SK-N-SH treated with all-trans-retinoic acid at 6 μM for 48 hours (cell line): ENCODE data around the gene PLEKHG3.

Experiments
- ARNTL ChIP-seq: fragments of 450-650 bp; formaldehyde crosslinking; IDR thresholded peaks from 2 replicates; pipeline ENCODE4 v1.5.0; 2020; ENCODE audit warnings: low read depth, mild to moderate bottlenecking, moderate library complexity, borderline replicate concordance
- CSRNP3 ChIP-seq: fragments of 250-450 bp; sonication (Bioruptor Pico); IDR thresholded peaks from 2 replicates; pipeline ENCODE4 v1.5.1; 2021; ENCODE audit warnings: mild to moderate bottlenecking, moderate library complexity
- GLIS3 ChIP-seq: fragments of 250-450 bp; sonication (Bioruptor Pico); IDR thresholded peaks from 2 replicates; pipeline ENCODE4 v1.5.0; 2020; ENCODE audit warnings: mild to moderate bottlenecking, moderate library complexity
- ZC3H10 ChIP-seq: fragments of 250-450 bp; sonication (Bioruptor Pico); IDR thresholded peaks from 2 replicates; pipeline ENCODE4 v1.5.1; 2021; ENCODE audit warnings: mild to moderate bottlenecking, moderate library complexity
- ZNF70 ChIP-seq: fragments of 450-650 bp; formaldehyde crosslinking; IDR thresholded peaks from 2 replicates; pipeline ENCODE4 v1.5.0; 2020; ENCODE audit warnings: mild to moderate bottlenecking, moderate library complexity
- TF ChIP-seq, protein P1 (sequence below): fragments of 250-450 bp; sonication (Bioruptor Pico); IDR thresholded peaks from 2 replicates; pipeline ENCODE4 v1.5.1; 2020; ENCODE audit warnings: low read depth, mild to moderate bottlenecking, moderate library complexity
- TF ChIP-seq, protein P2 (sequence below): fragments of 250-450 bp; sonication (Bioruptor Pico); IDR thresholded peaks from 2 replicates; pipeline ENCODE4 v1.8.0; 2020; ENCODE audit warnings: mild to moderate bottlenecking, moderate library complexity, borderline replicate concordance

DNA sequence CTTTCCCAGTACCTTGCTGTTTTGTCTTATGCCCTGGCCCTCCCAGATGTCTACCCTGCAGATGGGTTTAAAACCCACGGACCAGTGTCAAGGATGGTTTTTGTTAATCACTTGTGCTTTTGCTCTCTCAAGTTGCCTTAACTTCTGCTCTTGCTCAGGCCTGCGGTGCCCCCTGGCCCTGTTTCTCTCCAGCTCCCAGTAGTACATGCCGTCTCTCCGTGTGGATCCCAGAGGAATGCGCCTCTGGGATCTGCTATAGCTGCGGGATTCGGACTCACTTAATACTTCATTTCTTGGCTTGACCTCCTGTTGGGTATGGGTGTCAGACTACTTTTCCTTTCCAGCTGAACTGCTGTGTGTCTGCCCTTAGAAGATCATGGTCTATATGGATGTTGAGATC lies 14.5 kb downstream of the PLEKHG3 start:
- TF ChIP-seq, protein P1, sequence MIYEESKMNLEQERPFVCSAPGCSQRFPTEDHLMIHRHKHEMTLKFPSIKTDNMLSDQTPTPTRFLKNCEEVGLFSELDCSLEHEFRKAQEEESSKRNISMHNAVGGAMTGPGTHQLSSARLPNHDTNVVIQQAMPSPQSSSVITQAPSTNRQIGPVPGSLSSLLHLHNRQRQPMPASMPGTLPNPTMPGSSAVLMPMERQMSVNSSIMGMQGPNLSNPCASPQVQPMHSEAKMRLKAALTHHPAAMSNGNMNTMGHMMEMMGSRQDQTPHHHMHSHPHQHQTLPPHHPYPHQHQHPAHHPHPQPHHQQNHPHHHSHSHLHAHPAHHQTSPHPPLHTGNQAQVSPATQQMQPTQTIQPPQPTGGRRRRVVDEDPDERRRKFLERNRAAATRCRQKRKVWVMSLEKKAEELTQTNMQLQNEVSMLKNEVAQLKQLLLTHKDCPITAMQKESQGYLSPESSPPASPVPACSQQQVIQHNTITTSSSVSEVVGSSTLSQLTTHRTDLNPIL (CRISPR knock-in tag) = no peak
- TF ChIP-seq, protein P2, sequence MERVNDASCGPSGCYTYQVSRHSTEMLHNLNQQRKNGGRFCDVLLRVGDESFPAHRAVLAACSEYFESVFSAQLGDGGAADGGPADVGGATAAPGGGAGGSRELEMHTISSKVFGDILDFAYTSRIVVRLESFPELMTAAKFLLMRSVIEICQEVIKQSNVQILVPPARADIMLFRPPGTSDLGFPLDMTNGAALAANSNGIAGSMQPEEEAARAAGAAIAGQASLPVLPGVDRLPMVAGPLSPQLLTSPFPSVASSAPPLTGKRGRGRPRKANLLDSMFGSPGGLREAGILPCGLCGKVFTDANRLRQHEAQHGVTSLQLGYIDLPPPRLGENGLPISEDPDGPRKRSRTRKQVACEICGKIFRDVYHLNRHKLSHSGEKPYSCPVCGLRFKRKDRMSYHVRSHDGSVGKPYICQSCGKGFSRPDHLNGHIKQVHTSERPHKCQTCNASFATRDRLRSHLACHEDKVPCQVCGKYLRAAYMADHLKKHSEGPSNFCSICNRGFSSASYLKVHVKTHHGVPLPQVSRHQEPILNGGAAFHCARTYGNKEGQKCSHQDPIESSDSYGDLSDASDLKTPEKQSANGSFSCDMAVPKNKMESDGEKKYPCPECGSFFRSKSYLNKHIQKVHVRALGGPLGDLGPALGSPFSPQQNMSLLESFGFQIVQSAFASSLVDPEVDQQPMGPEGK = no peak
- TF ChIP-seq ARNTL (CRISPR knock-in tag) = no peak
- TF ChIP-seq ZNF70 (CRISPR knock-in tag) = no peak
- TF ChIP-seq CSRNP3 (CRISPR knock-in tag) = no peak
- TF ChIP-seq ZC3H10 = no peak
- TF ChIP-seq GLIS3 (CRISPR knock-in tag) = no peak
